SU-DHL-6 (cell line): ENCODE measurements around the gene DHRS12.

Experiments used
- H2AFZ ChIP-seq: fragments of 200-600 bp; sonication (generic); 2 replicates; pipeline ENCODE4 v1.6.1; 2014; ENCODE audit warnings: low read depth, mild to moderate bottlenecking, moderate library complexity, mixed read lengths, antibody characterized with exemption, low read length; ENCODE audit not compliant: severe bottlenecking
- H3F3A ChIP-seq: fragments of 200-600 bp; shearing (Covaris generic); 2 replicates; pipeline ENCODE4 v1.6.0; 2016; ENCODE audit warnings: antibody characterized with exemption, mild to moderate bottlenecking; ENCODE audit not compliant: insufficient read depth
- H3K27ac ChIP-seq: fragments of 200-600 bp; sonication (generic); 2 replicates; pipeline ENCODE4 v1.5.1; 2016; ENCODE audit warnings: low read depth, mild to moderate bottlenecking, low read length, moderate library complexity, mixed read lengths
- H3K27me3 ChIP-seq: fragments of 200-600 bp; sonication (generic), shearing (Covaris generic); 2 replicates; pipeline ENCODE4 v1.6.0; 2014; ENCODE audit warnings: mild to moderate bottlenecking, low read length
- H3K36me3 ChIP-seq: fragments of 200-600 bp; sonication (generic); 2 replicates; pipeline ENCODE4 v1.6.1; 2014; ENCODE audit warnings: mild to moderate bottlenecking, low read length, mixed read lengths
- H3K4me2 ChIP-seq: fragments of 300-600, 200-600 bp; shearing (Covaris generic), sonication (generic); 2 replicates; pipeline ENCODE4 v1.6.0; 2014; ENCODE audit warnings: low read length, low read depth, mild to moderate bottlenecking; ENCODE audit not compliant: poor library complexity, severe bottlenecking
- H3K4me3 ChIP-seq: fragments of 200-600 bp; sonication (generic); 2 replicates; pipeline ENCODE4 v1.5.1; 2014; ENCODE audit warnings: antibody characterized with exemption, low read length, mild to moderate bottlenecking, mixed read lengths; ENCODE audit not compliant: insufficient read depth, poor library complexity, severe bottlenecking
- H3K79me2 ChIP-seq: fragments of 200-600 bp; sonication (generic); 2 replicates; pipeline ENCODE4 v1.6.1; 2014; ENCODE audit warnings: mild to moderate bottlenecking, low read length, moderate library complexity; ENCODE audit not compliant: insufficient read depth
- H3K9ac ChIP-seq: fragments of 200-600 bp; sonication (generic); 2 replicates; pipeline ENCODE4 v1.7.0; 2014; ENCODE audit warnings: mild to moderate bottlenecking, low read length
- H3K9me2 ChIP-seq: fragments of 200-600 bp; sonication (generic); replicated peaks from 2 replicates; pipeline ENCODE4 v1.6.1; 2014; ENCODE audit warnings: low read length; ENCODE audit not compliant: insufficient read depth
- H3K9me3 ChIP-seq: fragments of 200-600 bp; sonication (generic); 2 replicates; pipeline ENCODE4 v1.6.1; 2014; ENCODE audit warnings: low read length, mixed read lengths; ENCODE audit not compliant: insufficient read depth
- H4K20me1 ChIP-seq: fragments of 200-600 bp; sonication (generic); 2 replicates; pipeline ENCODE4 v1.6.1; 2014; ENCODE audit warnings: low read depth, mild to moderate bottlenecking, antibody characterized with exemption, low read length, moderate library complexity, mixed read lengths
- EZH2phosphoT487 ChIP-seq: fragments of 200-600 bp; sonication (generic), shearing (Covaris generic); conservative IDR thresholded peaks from 2 replicates; pipeline ENCODE4 v1.6.1; 2018; ENCODE audit warnings: mild to moderate bottlenecking, antibody characterized with exemption, low read length, moderate library complexity, mixed read lengths
- TF ChIP-seq, protein P1 (sequence below): fragments of 200-600 bp; sonication (generic); IDR thresholded peaks from one replicate; pipeline ENCODE4 v1.5.1; 2017; ENCODE audit warnings: antibody characterized with exemption, mild to moderate bottlenecking, low read length, moderate library complexity; ENCODE audit not compliant: insufficient read depth, poor library complexity, severe bottlenecking

Gene DHRS12

DNA sequence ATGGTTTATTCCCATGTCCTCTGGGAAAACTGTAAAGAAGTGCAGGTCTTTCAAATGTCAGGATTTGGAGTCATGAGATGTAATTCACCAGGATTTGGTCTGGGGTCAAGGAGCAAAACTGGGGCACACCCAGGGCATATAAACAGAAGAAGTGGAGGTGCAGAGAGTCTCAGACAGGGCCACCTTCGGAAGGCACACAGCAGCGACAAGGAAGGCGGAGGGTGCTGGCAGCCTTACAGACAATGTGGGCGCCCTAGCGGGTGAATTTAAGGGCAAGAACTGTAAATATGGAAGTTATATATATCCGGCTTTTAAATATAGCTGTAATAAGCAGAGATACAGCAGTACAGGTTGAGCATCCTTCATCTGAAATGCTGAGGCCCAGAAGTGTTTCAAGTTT, 31.2 kb downstream of the DHRS12 start:
- no peak overlapping the region for H3K4me3 ChIP-seq

DNA sequence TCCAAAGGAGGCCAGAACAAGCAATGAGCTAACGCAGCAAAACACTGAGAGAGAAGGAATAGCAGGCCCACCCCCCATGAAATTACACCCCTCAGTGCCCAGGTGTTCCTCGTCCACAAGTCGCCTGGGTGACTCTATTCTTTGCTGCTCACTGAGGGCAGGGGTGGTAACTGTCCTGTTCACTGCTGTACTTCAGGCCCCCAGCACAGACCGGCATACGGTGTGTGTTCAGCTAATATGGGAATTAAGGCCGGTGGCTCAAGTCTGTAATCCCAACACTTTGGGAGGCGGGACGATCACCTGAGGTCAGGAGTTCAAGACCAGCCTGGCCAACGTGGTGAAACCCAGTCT, 31.9 kb downstream of the DHRS12 start:
- H3K9ac ChIP-seq: no peak overlapping the region
- no peak overlapping the region for H3K4me3 ChIP-seq
- H3K27me3 ChIP-seq: no peaks in the 10 kb centered on the region

More for the DNA sequence above, 31.2 kb downstream of the DHRS12 start:
- no peak overlapping the region for H2AFZ ChIP-seq
- no peaks in the 10 kb centered on the region for H3K9me2 ChIP-seq
- H3K27me3 ChIP-seq: no peaks in the 10 kb centered on the region
- H3K4me2 ChIP-seq: no peak overlapping the region
- no peak overlapping the region for H3K27ac ChIP-seq
- H3K9ac ChIP-seq: no peak overlapping the region
- TF ChIP-seq, protein P1, sequence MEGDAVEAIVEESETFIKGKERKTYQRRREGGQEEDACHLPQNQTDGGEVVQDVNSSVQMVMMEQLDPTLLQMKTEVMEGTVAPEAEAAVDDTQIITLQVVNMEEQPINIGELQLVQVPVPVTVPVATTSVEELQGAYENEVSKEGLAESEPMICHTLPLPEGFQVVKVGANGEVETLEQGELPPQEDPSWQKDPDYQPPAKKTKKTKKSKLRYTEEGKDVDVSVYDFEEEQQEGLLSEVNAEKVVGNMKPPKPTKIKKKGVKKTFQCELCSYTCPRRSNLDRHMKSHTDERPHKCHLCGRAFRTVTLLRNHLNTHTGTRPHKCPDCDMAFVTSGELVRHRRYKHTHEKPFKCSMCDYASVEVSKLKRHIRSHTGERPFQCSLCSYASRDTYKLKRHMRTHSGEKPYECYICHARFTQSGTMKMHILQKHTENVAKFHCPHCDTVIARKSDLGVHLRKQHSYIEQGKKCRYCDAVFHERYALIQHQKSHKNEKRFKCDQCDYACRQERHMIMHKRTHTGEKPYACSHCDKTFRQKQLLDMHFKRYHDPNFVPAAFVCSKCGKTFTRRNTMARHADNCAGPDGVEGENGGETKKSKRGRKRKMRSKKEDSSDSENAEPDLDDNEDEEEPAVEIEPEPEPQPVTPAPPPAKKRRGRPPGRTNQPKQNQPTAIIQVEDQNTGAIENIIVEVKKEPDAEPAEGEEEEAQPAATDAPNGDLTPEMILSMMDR: no peak
- no peak for TF ChIP-seq EZH2phosphoT487
- no peaks in the 10 kb centered on the region for H3K9me3 ChIP-seq
- no peaks in the 10 kb centered on the region for H4K20me1 ChIP-seq
- no peaks in the 10 kb centered on the region for H3F3A ChIP-seq
- no peaks in the 10 kb centered on the region for H3K79me2 ChIP-seq
- H3K36me3 ChIP-seq: no peaks in the 10 kb centered on the region

DNA sequence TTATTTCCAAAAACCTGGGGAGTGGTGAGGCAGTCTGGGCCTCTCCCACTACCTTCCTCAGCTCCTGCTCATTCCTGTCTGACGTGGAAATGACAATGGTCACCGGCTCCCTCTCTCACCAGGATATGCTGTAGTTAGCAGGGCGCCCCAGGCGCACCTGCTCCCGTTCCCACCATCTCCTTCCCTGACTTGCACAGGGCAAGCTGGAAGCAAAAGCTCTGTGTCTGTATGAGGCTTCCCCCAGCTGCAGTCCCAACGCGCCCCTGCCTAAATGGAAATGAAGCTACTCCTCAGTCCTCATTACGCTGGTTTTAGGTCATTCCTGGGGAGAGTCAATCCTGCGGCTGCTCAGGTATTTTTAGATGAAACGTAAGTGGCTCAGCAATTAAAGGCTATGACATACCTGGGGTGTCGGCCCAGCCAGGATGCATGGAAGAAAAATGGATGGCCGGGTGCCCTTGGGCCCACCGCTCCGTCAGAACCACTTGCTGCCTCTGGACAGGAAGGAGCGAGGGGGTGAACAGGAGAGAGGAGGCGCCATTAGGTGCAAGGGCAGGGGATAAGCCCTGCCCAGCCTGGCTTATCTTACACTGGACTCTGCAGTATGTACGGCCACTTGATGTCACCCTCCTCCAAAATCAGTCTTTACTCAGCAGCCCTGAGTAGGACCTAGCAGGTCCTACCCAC, 32.4 kb downstream of the DHRS12 start:
- Histone ChIP-seq H3K27me3 (no peaks in the 10 kb centered on the region), H3K4me2 (no peak overlapping the region), H3F3A (no peaks in the 10 kb centered on the region), H4K20me1 (no peaks in the 10 kb centered on the region), H3K9ac (no peak overlapping the region), H3K4me3 (no peak overlapping the region), H3K27ac (no peak overlapping the region), H2AFZ (no peak overlapping the region), H3K36me3 (no peaks in the 10 kb centered on the region), H3K9me3 (no peaks in the 10 kb centered on the region), H3K9me2 (no peaks in the 10 kb centered on the region), H3K79me2 (no peaks in the 10 kb centered on the region)
- no peak for TF ChIP-seq EZH2phosphoT487
- TF ChIP-seq, protein P1: no peak

More for the DNA sequence above, 31.9 kb downstream of the DHRS12 start:
- Histone ChIP-seq H3K79me2 (no peaks in the 10 kb centered on the region), H3K9me3 (no peaks in the 10 kb centered on the region), H3K36me3 (no peaks in the 10 kb centered on the region), H2AFZ (no peak overlapping the region), H3F3A (no peaks in the 10 kb centered on the region), H3K27ac (no peak overlapping the region), H3K4me2 (no peak overlapping the region), H3K9me2 (no peaks in the 10 kb centered on the region), H4K20me1 (no peaks in the 10 kb centered on the region)
- no peak for TF ChIP-seq EZH2phosphoT487
- TF ChIP-seq, protein P1: no peak
